Loucy (cell line): Measurements from ENCODE around the gene FGGY.

Source experiments
- H2AFZ ChIP-seq: fragments of 200-600 bp; sonication (generic); 2 replicates; pipeline ENCODE4 v1.6.0; 2016; ENCODE audit warnings: antibody characterized with exemption, mild to moderate bottlenecking, low read length, moderate library complexity
- H3F3A ChIP-seq: fragments of 200-600 bp; 2 replicates; pipeline ENCODE4 v1.6.0; 2016; ENCODE audit warnings: antibody characterized with exemption, low read depth, mild to moderate bottlenecking
- H3K27me3 ChIP-seq: fragments of 200-600 bp; sonication (generic); 2 replicates; pipeline ENCODE4 v1.6.1; 2014; ENCODE audit warnings: low read length, mild to moderate bottlenecking; ENCODE audit not compliant: insufficient read depth, poor library complexity, severe bottlenecking
- H3K36me3 ChIP-seq: fragments of 200-600 bp; sonication (generic); 2 replicates; pipeline ENCODE4 v1.6.1; 2016; ENCODE audit warnings: low read length; ENCODE audit not compliant: insufficient read depth
- H3K4me1 ChIP-seq: fragments of 200-600 bp; sonication (generic); 2 replicates; pipeline ENCODE4 v1.5.1; 2014; ENCODE audit warnings: low read length, mild to moderate bottlenecking; ENCODE audit not compliant: insufficient read depth, poor library complexity, severe bottlenecking
- H3K4me2 ChIP-seq: fragments of 200-600 bp; sonication (generic); 2 replicates; pipeline ENCODE4 v1.6.0; 2014; ENCODE audit warnings: antibody characterized with exemption, low read length, low read depth, mild to moderate bottlenecking; ENCODE audit not compliant: poor library complexity, severe bottlenecking
- H3K4me3 ChIP-seq: fragments of 200-600 bp; sonication (generic); 2 replicates; pipeline ENCODE4 v1.5.1; 2014; ENCODE audit warnings: low read length, mild to moderate bottlenecking, mixed read lengths; ENCODE audit not compliant: poor library complexity, severe bottlenecking
- H3K79me2 ChIP-seq: fragments of 200-600 bp; sonication (generic); 2 replicates; pipeline ENCODE4 v1.6.1; 2014; ENCODE audit warnings: low read length; ENCODE audit not compliant: insufficient read depth
- H3K9ac ChIP-seq: fragments of 200-600 bp; sonication (generic); 2 replicates; pipeline ENCODE4 v1.6.0; 2014; ENCODE audit warnings: mild to moderate bottlenecking, low read depth, low read length, moderate library complexity; ENCODE audit not compliant: poor library complexity, severe bottlenecking
- H3K9me2 ChIP-seq: fragments of 200-600 bp; sonication (generic); replicated peaks from 2 replicates; pipeline ENCODE4 v1.6.1; 2016; ENCODE audit warnings: low read depth, low read length, mixed read lengths
- H3K9me3 ChIP-seq: fragments of 200-600 bp; sonication (generic); 2 replicates; pipeline ENCODE4 v1.6.1; 2014; ENCODE audit warnings: mild to moderate bottlenecking, antibody characterized with exemption, low read length, low read depth; ENCODE audit not compliant: insufficient read depth
- H4K20me1 ChIP-seq: fragments of 200-600 bp; sonication (generic); 2 replicates; pipeline ENCODE4 v1.6.0; 2014; ENCODE audit warnings: antibody characterized with exemption, low read length, mild to moderate bottlenecking; ENCODE audit not compliant: insufficient read depth, poor library complexity, severe bottlenecking
- EZH2phosphoT487 ChIP-seq: fragments of 200-600 bp; IDR thresholded peaks from 2 replicates; pipeline ENCODE4 v1.6.1; 2018; ENCODE audit warnings: antibody characterized with exemption, mild to moderate bottlenecking, moderate library complexity, borderline replicate concordance
- TF ChIP-seq, protein P1 (sequence below): fragments of 200-600 bp; sonication (generic); conservative IDR thresholded peaks from 2 replicates; pipeline ENCODE4 v1.5.1; 2014; ENCODE audit warnings: mild to moderate bottlenecking, antibody characterized with exemption, low read length

Gene FGGY

DNA sequence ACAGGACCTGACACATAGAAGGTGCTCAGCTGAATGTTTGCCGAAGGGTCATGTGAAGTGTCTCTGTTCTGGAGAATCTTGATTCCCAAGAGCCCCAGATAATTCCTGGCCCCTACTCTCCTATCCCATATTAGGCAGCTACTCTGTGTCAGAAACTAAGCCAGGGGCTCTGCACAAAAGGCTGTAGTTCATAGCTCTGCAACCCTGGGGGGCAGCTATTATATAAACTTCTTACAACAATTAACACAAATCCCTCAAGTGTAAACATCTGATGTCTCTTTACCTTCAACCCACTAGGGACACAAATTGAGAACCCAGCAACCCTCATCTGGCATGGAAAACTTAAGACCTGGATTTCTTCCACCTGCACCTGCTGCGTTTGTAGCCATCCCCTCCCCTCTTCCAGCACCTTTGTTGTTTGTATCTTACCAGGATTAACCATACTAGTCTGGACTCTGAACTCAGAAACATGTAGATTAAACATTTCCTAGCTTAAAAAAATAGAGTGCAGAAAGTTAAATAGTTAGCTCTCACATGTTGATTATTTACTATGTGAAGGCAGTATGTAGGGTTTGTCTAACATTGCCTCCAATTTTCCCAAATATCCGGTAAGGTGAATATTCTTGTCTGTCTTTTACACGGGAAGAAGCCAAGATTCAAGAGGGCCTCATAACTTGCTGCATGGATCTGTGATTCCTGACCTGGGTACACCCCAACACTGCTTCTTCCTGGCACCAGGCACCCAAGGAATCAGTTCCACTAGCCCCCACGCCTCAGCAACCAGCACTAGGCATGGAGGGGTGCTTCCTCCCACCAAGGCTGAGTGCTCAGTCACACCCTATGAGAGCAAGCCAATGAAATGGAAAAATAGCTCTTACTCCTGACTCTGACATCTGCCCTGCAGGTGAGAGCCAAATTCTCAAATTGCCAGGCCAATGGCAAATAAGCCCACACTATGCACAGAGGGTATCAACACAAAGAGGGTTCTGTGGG is 297.2 kb downstream of the FGGY start:
- no peaks in the 10 kb centered on the region for H3K36me3 ChIP-seq
- no peaks in the 10 kb centered on the region for H3K79me2 ChIP-seq
- H3K4me1 ChIP-seq, result peaks cover 13% of the 10 kb centered on the region
- H3K9me3 ChIP-seq, result no peaks in the 10 kb centered on the region
- no peak overlapping the region for H3K9ac ChIP-seq
- no peaks in the 10 kb centered on the region for H3K9me2 ChIP-seq
- 0 out of 2 replicates have a peak overlapping the region, but pooled peaks have one; percentile 3 for H2AFZ ChIP-seq
- H4K20me1 ChIP-seq, result no peaks in the 10 kb centered on the region
- H3K27me3 ChIP-seq, result no peaks in the 10 kb centered on the region
- H3K4me2 ChIP-seq, result no peak overlapping the region
- no peak overlapping the region for H3K4me3 ChIP-seq
- H3F3A ChIP-seq, result no peaks in the 10 kb centered on the region
- TF ChIP-seq, protein P1, sequence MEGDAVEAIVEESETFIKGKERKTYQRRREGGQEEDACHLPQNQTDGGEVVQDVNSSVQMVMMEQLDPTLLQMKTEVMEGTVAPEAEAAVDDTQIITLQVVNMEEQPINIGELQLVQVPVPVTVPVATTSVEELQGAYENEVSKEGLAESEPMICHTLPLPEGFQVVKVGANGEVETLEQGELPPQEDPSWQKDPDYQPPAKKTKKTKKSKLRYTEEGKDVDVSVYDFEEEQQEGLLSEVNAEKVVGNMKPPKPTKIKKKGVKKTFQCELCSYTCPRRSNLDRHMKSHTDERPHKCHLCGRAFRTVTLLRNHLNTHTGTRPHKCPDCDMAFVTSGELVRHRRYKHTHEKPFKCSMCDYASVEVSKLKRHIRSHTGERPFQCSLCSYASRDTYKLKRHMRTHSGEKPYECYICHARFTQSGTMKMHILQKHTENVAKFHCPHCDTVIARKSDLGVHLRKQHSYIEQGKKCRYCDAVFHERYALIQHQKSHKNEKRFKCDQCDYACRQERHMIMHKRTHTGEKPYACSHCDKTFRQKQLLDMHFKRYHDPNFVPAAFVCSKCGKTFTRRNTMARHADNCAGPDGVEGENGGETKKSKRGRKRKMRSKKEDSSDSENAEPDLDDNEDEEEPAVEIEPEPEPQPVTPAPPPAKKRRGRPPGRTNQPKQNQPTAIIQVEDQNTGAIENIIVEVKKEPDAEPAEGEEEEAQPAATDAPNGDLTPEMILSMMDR, result no peak
- no peak for TF ChIP-seq EZH2phosphoT487

DNA sequence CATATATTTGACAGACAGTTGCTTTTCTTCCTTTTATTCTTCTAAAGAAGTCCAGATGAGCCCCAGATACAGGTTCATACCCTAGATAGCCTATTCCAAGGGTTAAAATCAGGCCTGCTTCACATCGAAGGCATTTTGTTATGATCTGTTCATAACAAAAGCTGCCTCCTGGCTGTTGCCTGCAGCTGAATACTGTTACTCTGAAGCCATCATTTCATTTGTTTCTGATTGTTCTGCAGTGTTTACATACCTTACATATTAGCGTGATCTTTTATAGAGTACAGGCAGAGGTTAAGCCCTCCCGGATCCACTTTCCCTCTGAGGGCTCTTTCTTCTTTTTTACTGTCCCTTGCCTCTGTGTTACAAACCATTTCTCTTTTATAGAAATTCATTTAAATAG is 298.9 kb downstream of the FGGY start:
- H3K36me3 ChIP-seq, result no peaks in the 10 kb centered on the region
- H4K20me1 ChIP-seq, result no peaks in the 10 kb centered on the region
- H3K27me3 ChIP-seq, result no peaks in the 10 kb centered on the region
- no peaks in the 10 kb centered on the region for H3K79me2 ChIP-seq
- H3K9ac ChIP-seq, result no peak overlapping the region
- H3K4me1 ChIP-seq, result peaks cover 13% of the 10 kb centered on the region
- H3K9me3 ChIP-seq, result no peaks in the 10 kb centered on the region
- no peak overlapping the region for H3K4me2 ChIP-seq
- H3K9me2 ChIP-seq, result no peaks in the 10 kb centered on the region
- no peaks in the 10 kb centered on the region for H3F3A ChIP-seq
- H3K4me3 ChIP-seq, result no peak overlapping the region
- no peak for TF ChIP-seq EZH2phosphoT487
- TF ChIP-seq, protein P1, result no peak
- H2AFZ ChIP-seq, result no peak overlapping the region

DNA sequence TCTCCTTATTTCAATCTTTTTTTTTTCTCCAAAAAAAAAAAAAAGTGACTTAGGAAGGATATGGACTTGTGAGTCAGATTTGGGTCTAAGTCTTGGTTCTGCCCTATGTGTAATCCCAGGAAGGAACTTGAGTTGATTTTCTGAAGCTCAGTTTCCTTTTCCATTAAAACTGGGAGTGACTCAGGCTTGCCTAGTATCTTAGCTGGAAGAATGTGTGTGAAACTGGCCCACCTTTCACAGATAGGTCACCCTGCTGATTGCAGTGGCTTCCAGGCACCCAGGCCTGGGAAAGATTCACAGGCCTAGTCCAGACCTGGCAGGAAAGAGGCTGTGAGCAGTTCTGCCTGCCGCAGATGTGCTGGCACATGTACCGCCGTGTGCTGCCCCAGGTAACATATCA is 299.5 kb downstream of the FGGY start:
- Histone ChIP-seq H3K79me2 (no peaks in the 10 kb centered on the region), H3K27me3 (no peaks in the 10 kb centered on the region), H3K4me3 (no peak overlapping the region), H3F3A (no peaks in the 10 kb centered on the region), H3K9ac (no peak overlapping the region), H3K4me1 (peaks cover 13% of the 10 kb centered on the region), H3K9me2 (no peaks in the 10 kb centered on the region), H3K4me2 (no peak overlapping the region), H4K20me1 (no peaks in the 10 kb centered on the region), H3K36me3 (no peaks in the 10 kb centered on the region), H2AFZ (no peak overlapping the region), H3K9me3 (no peaks in the 10 kb centered on the region)
- TF ChIP-seq, protein P1, result no peak
- TF ChIP-seq EZH2phosphoT487, result no peak
